Measurements from ENCODE around the gene ARG2. TPM values are rescaled to one million over a fixed set of nuclear protein-coding genes. Genes with fewer than 3 reads are reported as not detected.
"Not testable (repeated sequence)": the region's sequence is repeated elsewhere in the genome, so short reads cannot be mapped to it uniquely, and the experiment has no call there.

The ARG2 gene
- polyA plus RNA-seq, 1 donor (not counting 4 experiments of a cell fraction or from before 2014, with no cell fraction given), result 8.2 TPM

DNA sequence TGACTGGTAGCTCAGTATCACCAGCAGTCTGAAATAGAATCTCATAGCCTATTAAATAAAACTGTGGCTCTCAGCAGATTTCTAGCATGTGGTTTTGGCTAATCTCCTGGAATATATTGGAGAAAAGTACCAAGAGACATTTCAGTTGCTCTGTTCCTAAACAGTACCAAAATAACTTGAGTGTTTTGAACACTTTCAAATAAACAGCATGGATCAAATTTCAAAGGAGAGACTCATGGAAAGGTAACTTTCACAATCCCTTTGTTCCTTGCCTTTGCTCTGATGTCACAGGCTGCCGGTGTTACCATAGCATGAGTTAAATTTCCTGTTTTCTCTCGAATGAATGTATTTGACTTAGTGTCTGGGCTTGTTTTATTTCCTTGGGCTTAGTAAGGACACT lies 3.4 kb downstream of the ARG2 start:
- Histone ChIP-seq H3K4me3 (ENCODE audit: control insufficient read depth in 2 of 3, extremely low read depth in 1 of 3, insufficient read depth in 2 of 3, low read depth in 1 of 3, low read length in 3 of 3) (peak overlapping the region in 2 of 3 experiments; percentile 27 to 36), H2AFZ (ENCODE audit: control insufficient read depth, low read length) (peak overlapping the region; percentile 27), H3K27me3 (ENCODE audit: control insufficient read depth, extremely low read depth, insufficient read depth, low read length) (no peaks in the 10 kb centered on the region), H3K4me2 (ENCODE audit: control insufficient read depth, extremely low read depth, insufficient read depth, low read depth, low read length) (peak overlapping the region; percentile 72), H3K9me3 (ENCODE audit: control insufficient read depth, low read depth, low read length) (no peaks in the 10 kb centered on the region), H3K9ac (ENCODE audit: control insufficient read depth, extremely low read depth, insufficient read depth, low read length) (peak overlapping the region; percentile 57), H3K79me2 (ENCODE audit: control insufficient read depth, insufficient read depth, low read length) (no peaks in the 10 kb centered on the region), H3K9me1 (ENCODE audit: control insufficient read depth, extremely low read depth, insufficient read depth, low read length) (no peaks in the 10 kb centered on the region), H3K36me3 (ENCODE audit: control insufficient read depth in 2 of 2, extremely low read depth in 1 of 2, insufficient read depth in 2 of 2, low read length in 2 of 2) (peaks cover 0 to 4% of the 10 kb centered on the region in 2 experiments), H3K4me1 (ENCODE audit: control insufficient read depth, extremely low read depth, insufficient read depth, low read length) (peaks cover 30% of the 10 kb centered on the region), H4K20me1 (ENCODE audit: control insufficient read depth, extremely low read depth, insufficient read depth, low read length) (no peaks in the 10 kb centered on the region), H3K27ac (ENCODE audit: control insufficient read depth, insufficient read depth, low read length) (peak overlapping the region; percentile 92)
- FAIRE-seq (peak; percentile 69), DNase-seq (ENCODE audit: low read depth, low spot score) (peak; percentile 30)
- TF ChIP-seq CTCF (optimal IDR thresholded peaks at IDR 0.05 in 1 of 3, IDR thresholded peaks at IDR 0.05 in 1 of 3, conservative IDR thresholded peaks at IDR 0.05 in 1 of 3; ENCODE audit: extremely low read depth in 1 of 3, insufficient read depth in 2 of 3, low read length in 3 of 3), result no peak
- TF ChIP-seq EZH2 (IDR thresholded peaks at IDR 0.05; ENCODE audit: low read length), result no peak
- dilution Hi-C loops (cut with MboI; ENCODE audit: extremely low pct_ligation_motif_present, low sequenced_read_pairs), result no loop called here

DNA sequence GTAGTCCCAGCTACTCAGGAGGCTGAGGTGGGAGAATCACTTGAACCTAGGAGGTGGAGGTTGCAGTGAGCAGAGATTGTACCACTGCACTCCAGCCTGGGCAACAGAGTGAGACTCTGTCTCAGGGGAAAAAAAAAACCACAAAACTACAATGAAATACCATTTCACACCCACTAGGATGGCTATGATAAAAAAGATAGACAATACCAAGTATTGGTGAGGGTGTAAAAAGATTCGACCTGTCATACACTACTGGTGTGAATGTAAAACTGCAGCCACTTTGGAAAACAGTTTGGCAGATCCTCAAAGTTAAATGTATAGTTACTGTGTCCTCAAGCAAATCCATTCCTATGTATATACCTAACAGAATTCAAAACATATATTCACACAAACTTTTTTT lies 6.4 kb downstream of the ARG2 start:
- DNase-seq (ENCODE audit: low read depth, low spot score); H3K27ac ChIP-seq (ENCODE audit: control insufficient read depth, insufficient read depth, low read length); H3K9me3 ChIP-seq (ENCODE audit: control insufficient read depth, low read depth, low read length); H3K4me3 ChIP-seq (ENCODE audit: control insufficient read depth in 2 of 3, extremely low read depth in 1 of 3, insufficient read depth in 2 of 3, low read depth in 1 of 3, low read length in 3 of 3); H3K36me3 ChIP-seq (ENCODE audit: control insufficient read depth in 2 of 2, extremely low read depth in 1 of 2, insufficient read depth in 2 of 2, low read length in 2 of 2); H2AFZ ChIP-seq (ENCODE audit: control insufficient read depth, low read length); FAIRE-seq; dilution Hi-C loops (cut with MboI; ENCODE audit: extremely low pct_ligation_motif_present, low sequenced_read_pairs); H3K4me2 ChIP-seq (ENCODE audit: control insufficient read depth, extremely low read depth, insufficient read depth, low read depth, low read length); H3K79me2 ChIP-seq (ENCODE audit: control insufficient read depth, insufficient read depth, low read length); H3K27me3 ChIP-seq (ENCODE audit: control insufficient read depth, extremely low read depth, insufficient read depth, low read length); H3K9ac ChIP-seq (ENCODE audit: control insufficient read depth, extremely low read depth, insufficient read depth, low read length); H4K20me1 ChIP-seq (ENCODE audit: control insufficient read depth, extremely low read depth, insufficient read depth, low read length); H3K9me1 ChIP-seq (ENCODE audit: control insufficient read depth, extremely low read depth, insufficient read depth, low read length): not testable (repeated sequence)
- peaks cover 17% of the 10 kb centered on the region for H3K4me1 ChIP-seq (ENCODE audit: control insufficient read depth, extremely low read depth, insufficient read depth, low read length)

GRCh38 chr14:67627519-67627918 lies 7.8 kb downstream of the ARG2 start:
- no peaks in the 10 kb centered on the region for H3K27me3 ChIP-seq (ENCODE audit: control insufficient read depth, extremely low read depth, insufficient read depth, low read length)
- TF ChIP-seq CTCF (optimal IDR thresholded peaks at IDR 0.05 in 1 of 3, IDR thresholded peaks at IDR 0.05 in 1 of 3, conservative IDR thresholded peaks at IDR 0.05 in 1 of 3; ENCODE audit: extremely low read depth in 1 of 3, insufficient read depth in 2 of 3, low read length in 3 of 3) (no peak), EZH2 (IDR thresholded peaks at IDR 0.05; ENCODE audit: low read length) (no peak)
- no peaks in the 10 kb centered on the region for H3K79me2 ChIP-seq (ENCODE audit: control insufficient read depth, insufficient read depth, low read length)
- FAIRE-seq, result no peak
- H3K9me3 ChIP-seq (ENCODE audit: control insufficient read depth, low read depth, low read length), result no peaks in the 10 kb centered on the region
- dilution Hi-C loops (cut with MboI; ENCODE audit: extremely low pct_ligation_motif_present, low sequenced_read_pairs), result no loop called here
- DNase-seq (ENCODE audit: low read depth, low spot score), result no peak
- no peak overlapping the region for H3K27ac ChIP-seq (ENCODE audit: control insufficient read depth, insufficient read depth, low read length)
- H3K4me3 ChIP-seq (ENCODE audit: control insufficient read depth in 2 of 3, extremely low read depth in 1 of 3, insufficient read depth in 2 of 3, low read depth in 1 of 3, low read length in 3 of 3), result no peak overlapping the region
- H2AFZ ChIP-seq (ENCODE audit: control insufficient read depth, low read length), result no peak overlapping the region
- peaks cover 0 to 4% of the 10 kb centered on the region in 2 experiments for H3K36me3 ChIP-seq (ENCODE audit: control insufficient read depth in 2 of 2, extremely low read depth in 1 of 2, insufficient read depth in 2 of 2, low read length in 2 of 2)
- no peaks in the 10 kb centered on the region for H4K20me1 ChIP-seq (ENCODE audit: control insufficient read depth, extremely low read depth, insufficient read depth, low read length)
- no peaks in the 10 kb centered on the region for H3K9me1 ChIP-seq (ENCODE audit: control insufficient read depth, extremely low read depth, insufficient read depth, low read length)
- H3K9ac ChIP-seq (ENCODE audit: control insufficient read depth, extremely low read depth, insufficient read depth, low read length), result no peak overlapping the region
- peaks cover 11% of the 10 kb centered on the region for H3K4me1 ChIP-seq (ENCODE audit: control insufficient read depth, extremely low read depth, insufficient read depth, low read length)
- H3K4me2 ChIP-seq (ENCODE audit: control insufficient read depth, extremely low read depth, insufficient read depth, low read depth, low read length), result no peak overlapping the region

Measured in keratinocyte (primary cell).